ENCODE data around the gene WNK3. TPM values are rescaled to one million over a fixed set of nuclear protein-coding genes. Genes with fewer than 3 reads are reported as not detected.

The WNK3 gene
- total RNA-seq, 1 experiment from 2014 or later: not detected

GRCh38 chrX:54280466-54280865 lies 77.4 kb downstream of the WNK3 start:
- no peak for DNase-seq
- H3K27me3 Mint-ChIP-seq (ENCODE audit: unreplicated experiment): no peaks in the 10 kb centered on the region
- CTCF ChIA-PET: no interaction called here
- H3K36me3 Mint-ChIP-seq (ENCODE audit: insufficient read depth, unreplicated experiment): no peaks in the 10 kb centered on the region
- no peaks in the 10 kb centered on the region for H3K4me1 Mint-ChIP-seq (ENCODE audit: low read depth, unreplicated experiment)
- no TSS peak for BruUV-seq (replicated peaks)
- H3K9me3 Mint-ChIP-seq (ENCODE audit: low read depth, unreplicated experiment): no peaks in the 10 kb centered on the region
- intact Hi-C loops (cut with micrococcal nuclease; ENCODE audit: unreplicated experiment): no loop called here
- H3K27ac Mint-ChIP-seq (ENCODE audit: unreplicated experiment): no peak overlapping the region
- no peak for TF ChIP-seq CTCF (IDR thresholded peaks at IDR 0.05; ENCODE audit: unreplicated experiment)
- no peak overlapping the region for H3K4me3 Mint-ChIP-seq (ENCODE audit: low read depth, unreplicated experiment)

GRCh38 chrX:54271664-54272063 lies 86.2 kb downstream of the WNK3 start:
- Mint-ChIP-seq H3K36me3 (ENCODE audit: insufficient read depth, unreplicated experiment) (no peaks in the 10 kb centered on the region), H3K9me3 (ENCODE audit: low read depth, unreplicated experiment) (no peaks in the 10 kb centered on the region), H3K27me3 (ENCODE audit: unreplicated experiment) (no peaks in the 10 kb centered on the region), H3K27ac (ENCODE audit: unreplicated experiment) (no peak overlapping the region), H3K4me1 (ENCODE audit: low read depth, unreplicated experiment) (no peaks in the 10 kb centered on the region), H3K4me3 (ENCODE audit: low read depth, unreplicated experiment) (no peak overlapping the region)
- no peak for TF ChIP-seq CTCF (IDR thresholded peaks at IDR 0.05; ENCODE audit: unreplicated experiment)
- intact Hi-C loops (cut with micrococcal nuclease; ENCODE audit: unreplicated experiment): no loop called here
- CTCF ChIA-PET: no interaction called here
- no TSS peak for BruUV-seq (replicated peaks)
- no peak for DNase-seq

- DNase-seq: no peak
- CTCF ChIA-PET: interaction anchor here (0.7 kb wide), 1 partner anchor 191 kb away, joined by 3 read pairs; no protein-coding TSS in a partner anchor
- Mint-ChIP-seq H3K27ac (ENCODE audit: unreplicated experiment) (no peak overlapping the region), H3K9me3 (ENCODE audit: low read depth, unreplicated experiment) (no peaks in the 10 kb centered on the region), H3K4me3 (ENCODE audit: low read depth, unreplicated experiment) (no peak overlapping the region), H3K4me1 (ENCODE audit: low read depth, unreplicated experiment) (no peaks in the 10 kb centered on the region), H3K27me3 (ENCODE audit: unreplicated experiment) (peaks cover 12% of the 10 kb centered on the region), H3K36me3 (ENCODE audit: insufficient read depth, unreplicated experiment) (peaks cover 5% of the 10 kb centered on the region)
- BruUV-seq (replicated peaks): no TSS peak
- peak; percentile 16 for TF ChIP-seq CTCF (IDR thresholded peaks at IDR 0.05; ENCODE audit: unreplicated experiment)
- intact Hi-C loops (cut with micrococcal nuclease; ENCODE audit: unreplicated experiment): loop anchor here (5.0 kb wide), 1 partner anchor 809 kb away; no protein-coding TSS in a partner anchor
These were observed 109.5 kb downstream of the WNK3 start for GRCh38 chrX:54248309-54248708.

- intact Hi-C loops (cut with micrococcal nuclease; ENCODE audit: unreplicated experiment): loop anchor here (5.0 kb wide), 1 partner anchor 810 kb away; no protein-coding TSS in a partner anchor
- Mint-ChIP-seq H3K27me3 (ENCODE audit: unreplicated experiment) (peaks cover 12% of the 10 kb centered on the region), H3K9me3 (ENCODE audit: low read depth, unreplicated experiment) (no peaks in the 10 kb centered on the region)
These were observed 111.0 kb downstream of the WNK3 start for GRCh38 chrX:54246866-54247265.

More at GRCh38 chrX:54246866-54247265, 111.0 kb downstream of the WNK3 start:
- H3K27ac Mint-ChIP-seq (ENCODE audit: unreplicated experiment): no peak overlapping the region
- no peak overlapping the region for H3K4me3 Mint-ChIP-seq (ENCODE audit: low read depth, unreplicated experiment)
- no peaks in the 10 kb centered on the region for H3K4me1 Mint-ChIP-seq (ENCODE audit: low read depth, unreplicated experiment)
- no peak for DNase-seq
- CTCF ChIA-PET: no interaction called here
- peaks cover 5% of the 10 kb centered on the region for H3K36me3 Mint-ChIP-seq (ENCODE audit: insufficient read depth, unreplicated experiment)
- no peak for TF ChIP-seq CTCF (IDR thresholded peaks at IDR 0.05; ENCODE audit: unreplicated experiment)
- no TSS peak for BruUV-seq (replicated peaks)

All from Calu3 (cell line).